HG03520 (cell line): ENCODE data around the gene LHX6.

ENCODE experiments used
- ATAC-seq: cut with Tn5 transposase; IDR thresholded peaks from one replicate; pipeline ENCODE4 v1.9.1; 2021; ENCODE audit warnings: mild to moderate bottlenecking, moderate library complexity; ENCODE audit not compliant: unreplicated experiment

LHX6 gene

DNA sequence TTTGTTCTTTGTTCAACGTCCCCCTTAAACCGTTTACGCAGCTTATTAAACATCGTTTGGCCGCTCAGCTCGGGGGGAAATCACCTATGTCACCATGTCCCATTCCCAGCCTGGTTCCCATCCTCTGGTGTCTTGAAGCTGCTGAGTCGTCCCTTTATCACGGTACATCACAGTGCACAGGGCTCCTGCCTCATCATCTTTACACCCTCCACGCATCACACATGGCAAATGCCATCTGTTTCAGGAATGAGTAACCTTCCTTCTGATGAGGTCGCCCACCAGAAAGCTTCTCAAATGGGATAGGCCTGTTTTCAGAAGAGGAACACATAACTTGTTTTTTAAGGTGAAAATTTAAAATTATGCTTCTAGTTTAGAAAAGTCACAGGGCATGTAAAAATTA, 7.9 kb upstream of the LHX6 start:
- ATAC-seq = no peak

GRCh38 chr9:122234022-122234748, 5.4 kb upstream of the LHX6 start:
- ATAC-seq = no peak

- no peak for ATAC-seq
Observed at GRCh38 chr9:122232796-122233306, 4.1 kb upstream of the LHX6 start.

DNA sequence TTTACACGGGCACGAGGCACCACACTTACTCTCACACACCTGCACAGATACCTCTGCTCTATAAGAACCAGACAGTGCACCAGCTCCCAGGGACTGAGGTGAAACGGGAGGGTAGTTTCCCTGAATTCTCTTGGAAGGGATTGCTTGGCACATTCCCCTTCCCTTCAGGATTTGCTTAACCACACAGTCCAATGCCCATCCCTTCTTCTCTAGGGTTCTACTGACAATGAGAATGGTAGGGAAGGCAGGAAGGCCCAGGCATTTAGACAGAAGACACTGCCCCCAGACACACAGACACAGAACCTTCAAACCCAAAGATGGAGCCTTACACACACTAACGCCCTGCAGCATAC, 704 bp upstream of the LHX6 start:
- ATAC-seq = no peak

GRCh38 chr9:122228191-122228567, 578 bp downstream of the LHX6 start:
- ATAC-seq = no peak

DNA sequence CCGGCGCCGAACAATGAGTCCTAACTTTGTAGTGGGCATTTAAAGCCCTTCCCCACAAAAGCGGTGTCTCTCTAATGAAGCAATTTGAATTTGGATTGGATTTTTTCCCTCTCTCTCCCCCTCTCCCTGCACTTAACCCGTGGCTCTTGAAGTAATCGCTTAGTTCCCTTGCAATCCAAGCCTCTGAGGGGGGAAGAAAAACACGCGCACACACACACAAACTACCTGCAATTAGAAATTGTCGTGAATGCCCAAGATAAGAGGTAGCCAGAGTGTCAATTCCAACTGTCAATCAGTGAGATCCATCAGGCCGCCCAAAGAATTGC, 1.2 kb downstream of the LHX6 start:
- ATAC-seq = no peak

DNA sequence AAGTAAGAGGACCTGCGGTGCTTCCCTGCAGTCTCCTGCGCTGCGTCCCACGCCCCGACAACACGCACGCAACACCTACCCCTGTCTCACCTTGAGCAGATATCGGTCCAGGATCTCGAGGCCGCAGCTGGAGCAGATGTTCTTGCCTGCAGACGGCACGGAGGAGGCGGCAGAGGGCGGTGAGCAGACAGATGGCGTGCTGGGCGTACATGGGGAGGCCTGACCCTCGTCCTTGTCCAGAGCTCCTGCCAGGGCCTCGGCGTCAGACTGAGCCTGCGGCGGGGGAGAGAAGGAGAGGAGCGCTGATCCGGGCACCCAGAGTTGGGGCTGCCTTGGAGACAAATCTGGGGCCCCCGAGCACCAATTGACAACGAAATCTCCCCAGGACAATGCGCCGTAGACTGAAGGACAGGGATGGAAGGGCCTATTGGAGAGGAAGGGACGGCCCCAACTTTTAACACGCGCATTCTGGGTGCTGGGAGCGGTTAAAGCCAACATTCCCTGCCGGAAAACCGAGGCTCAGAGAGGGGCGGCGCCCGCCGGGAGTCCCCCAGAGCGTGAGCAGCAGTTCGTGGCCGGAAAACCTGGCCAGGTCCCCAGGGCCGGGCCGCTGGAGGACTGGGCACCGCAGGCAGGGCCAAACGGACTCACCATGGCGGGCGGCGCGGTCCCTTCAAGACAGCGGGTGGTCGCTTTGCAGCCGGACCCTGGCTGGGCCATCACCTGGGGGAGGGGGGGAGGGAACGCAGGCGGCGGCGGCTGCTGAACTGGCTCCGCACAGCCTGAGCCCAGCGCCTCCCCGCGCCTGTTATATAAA, 1.8 kb downstream of the LHX6 start:
- no peak for ATAC-seq

- no peak for ATAC-seq
Observed at GRCh38 chr9:122226142-122226757, 2.5 kb downstream of the LHX6 start.

DNA sequence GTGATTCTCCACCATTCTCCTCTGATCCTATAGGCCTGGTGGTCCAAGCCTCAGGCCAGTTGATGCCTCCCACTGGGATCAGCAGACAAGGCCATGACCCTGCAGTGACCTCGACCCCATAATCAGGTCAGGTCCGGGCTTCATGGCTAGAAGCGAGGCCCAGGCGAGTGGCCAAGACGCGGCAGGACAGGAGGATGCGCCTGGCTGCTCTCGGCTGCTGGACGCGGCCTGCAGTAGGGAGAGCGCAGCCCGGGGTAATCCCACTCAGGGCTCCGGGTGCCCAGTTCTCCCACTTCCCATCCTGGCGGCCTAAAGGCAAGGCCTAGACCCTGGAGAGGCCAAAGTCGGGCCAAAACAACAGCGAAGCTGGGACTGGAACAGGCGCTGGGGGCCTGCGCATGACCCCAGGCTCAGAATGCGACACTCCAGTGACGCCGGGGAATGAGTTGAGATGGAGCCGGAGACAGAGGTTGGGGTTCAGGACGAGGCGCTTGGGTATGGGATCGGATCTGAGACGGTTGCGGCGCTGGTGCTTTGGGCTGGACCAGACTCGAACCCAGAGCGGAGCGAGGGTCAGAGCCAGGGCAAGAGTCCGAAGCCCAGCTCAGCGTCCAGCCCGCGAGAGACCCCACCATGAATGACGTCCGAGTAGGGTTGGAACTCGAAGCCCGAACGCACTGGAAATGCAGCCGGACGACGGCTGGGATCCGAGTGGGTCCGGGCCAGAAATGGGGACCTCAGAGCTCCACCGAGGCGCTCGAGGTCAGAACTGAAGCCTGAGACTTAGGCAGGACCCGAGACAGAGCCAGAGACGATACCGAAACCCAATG, 3.2 kb downstream of the LHX6 start:
- no peak for ATAC-seq

- ATAC-seq = no peak
Observed at GRCh38 chr9:122223435-122223834, 5.3 kb downstream of the LHX6 start.

- no peak for ATAC-seq
Observed at GRCh38 chr9:122222791-122223190, 6.0 kb downstream of the LHX6 start.

DNA sequence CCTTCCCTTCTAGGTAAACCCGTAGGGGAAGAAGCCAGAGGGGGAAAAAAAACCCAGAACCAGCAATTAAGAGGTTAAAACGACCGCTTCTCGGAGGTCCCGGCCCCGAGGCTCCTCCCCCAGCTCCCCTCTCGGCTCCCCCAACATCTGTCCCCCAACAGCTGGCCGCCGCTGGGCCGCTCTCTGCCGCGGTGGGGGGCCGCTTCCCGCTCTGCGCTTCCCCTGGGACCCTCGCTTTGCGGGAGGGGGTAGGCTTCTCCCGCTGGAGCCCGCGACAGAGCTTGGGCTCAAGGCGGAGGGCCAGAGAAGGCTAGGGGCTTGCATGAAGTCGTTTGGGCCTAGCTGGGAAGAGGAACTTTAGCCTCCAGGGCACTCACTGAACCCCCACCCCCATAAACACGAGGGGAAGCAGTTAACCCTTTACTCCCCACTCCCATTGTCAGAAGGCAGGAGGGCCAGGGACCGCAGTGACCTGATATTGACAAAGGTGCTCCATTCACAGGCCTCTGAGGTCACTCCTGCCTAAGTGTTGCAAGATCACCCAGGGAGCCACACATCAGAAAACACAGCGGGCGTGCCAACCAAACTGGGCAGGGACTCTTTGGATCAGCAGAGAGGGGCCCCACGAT, 7.5 kb downstream of the LHX6 start:
- ATAC-seq = no peak

- no peak for ATAC-seq
Observed at GRCh38 chr9:122220673-122221182, 8.0 kb downstream of the LHX6 start.

DNA sequence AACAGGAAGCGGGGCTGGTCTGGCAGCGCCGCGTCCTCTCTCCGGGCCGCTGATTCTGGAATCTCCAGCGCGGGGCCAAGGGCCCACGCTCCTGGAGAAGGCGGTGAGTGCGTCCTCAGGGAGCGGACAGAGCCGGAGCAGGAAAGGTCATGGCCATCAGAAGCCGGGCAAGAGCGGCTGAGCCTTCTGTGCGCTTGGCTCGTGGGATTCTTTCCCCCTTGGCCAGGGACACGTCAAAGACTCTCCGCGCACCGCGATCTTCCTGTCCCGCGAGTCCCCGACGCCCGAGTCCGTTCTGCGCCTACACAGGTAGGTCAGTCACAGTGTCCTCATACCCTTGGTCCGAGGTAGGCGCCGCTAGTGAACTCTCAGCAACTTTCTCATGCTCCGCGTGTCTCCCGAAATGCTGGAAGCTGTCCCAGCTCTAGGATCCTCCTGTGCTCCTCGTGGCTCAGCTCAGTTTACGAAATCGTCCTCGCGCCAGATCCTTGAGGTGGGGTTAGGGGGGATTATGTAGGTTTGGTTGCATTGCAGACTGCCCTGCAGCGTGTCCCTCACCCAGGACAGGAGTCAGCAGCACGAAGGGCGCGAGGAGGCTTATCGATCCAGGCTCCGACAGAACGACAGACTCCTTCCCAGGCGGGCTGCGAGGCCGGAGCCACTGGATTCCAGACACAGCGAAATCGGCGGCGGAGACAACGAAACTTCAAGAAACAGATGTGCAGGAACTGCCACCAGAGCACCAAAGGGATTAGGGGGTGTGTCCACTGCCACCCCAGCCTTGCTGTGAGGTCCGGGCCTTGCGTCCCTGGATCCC, 8.7 kb downstream of the LHX6 start:
- ATAC-seq = no peak

DNA sequence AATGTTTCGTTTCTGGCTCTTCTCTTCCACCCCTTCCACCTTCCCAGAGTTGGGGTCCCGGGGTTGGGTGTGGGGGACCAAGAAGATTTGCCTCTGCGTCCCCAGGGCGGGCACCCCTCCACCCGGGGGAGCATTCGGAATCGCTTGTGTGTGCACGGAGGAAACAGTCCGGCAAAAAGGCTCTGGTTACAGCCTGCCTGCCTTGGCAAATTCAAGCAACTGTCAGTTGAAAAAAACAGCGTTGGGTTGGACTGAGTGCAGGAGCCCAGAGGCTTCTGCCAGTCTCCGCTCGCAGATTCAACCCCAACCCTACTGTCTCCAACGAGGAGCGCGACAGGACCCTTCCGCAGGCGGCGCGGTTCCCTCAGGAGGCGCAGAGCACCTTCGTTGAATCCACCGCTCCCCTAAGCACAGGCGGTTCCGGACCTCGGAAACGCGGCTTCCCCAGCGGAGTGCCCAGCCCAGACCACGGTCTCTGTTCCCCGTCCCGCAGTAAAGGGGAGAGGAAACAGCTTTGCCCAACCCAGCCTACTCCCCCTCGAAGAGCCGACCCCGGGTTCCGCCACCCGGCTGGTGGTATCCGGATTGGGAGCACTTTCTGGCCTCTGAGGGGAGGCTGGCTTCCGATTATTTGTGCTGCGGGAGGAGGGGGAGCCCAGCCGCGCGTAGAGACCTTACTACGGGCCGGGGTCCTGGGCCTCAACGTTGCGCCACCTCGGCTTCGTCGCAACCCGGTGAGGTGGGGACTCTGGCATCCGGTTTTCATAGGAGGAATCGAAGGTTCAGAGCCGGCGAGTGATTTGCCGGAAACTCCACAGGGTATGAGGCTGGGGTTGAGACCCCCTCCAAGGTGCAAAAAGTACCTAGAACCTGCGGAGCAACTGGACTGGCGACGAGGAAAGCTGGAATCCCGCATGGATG, 9.6 kb downstream of the LHX6 start:
- no peak for ATAC-seq

DNA sequence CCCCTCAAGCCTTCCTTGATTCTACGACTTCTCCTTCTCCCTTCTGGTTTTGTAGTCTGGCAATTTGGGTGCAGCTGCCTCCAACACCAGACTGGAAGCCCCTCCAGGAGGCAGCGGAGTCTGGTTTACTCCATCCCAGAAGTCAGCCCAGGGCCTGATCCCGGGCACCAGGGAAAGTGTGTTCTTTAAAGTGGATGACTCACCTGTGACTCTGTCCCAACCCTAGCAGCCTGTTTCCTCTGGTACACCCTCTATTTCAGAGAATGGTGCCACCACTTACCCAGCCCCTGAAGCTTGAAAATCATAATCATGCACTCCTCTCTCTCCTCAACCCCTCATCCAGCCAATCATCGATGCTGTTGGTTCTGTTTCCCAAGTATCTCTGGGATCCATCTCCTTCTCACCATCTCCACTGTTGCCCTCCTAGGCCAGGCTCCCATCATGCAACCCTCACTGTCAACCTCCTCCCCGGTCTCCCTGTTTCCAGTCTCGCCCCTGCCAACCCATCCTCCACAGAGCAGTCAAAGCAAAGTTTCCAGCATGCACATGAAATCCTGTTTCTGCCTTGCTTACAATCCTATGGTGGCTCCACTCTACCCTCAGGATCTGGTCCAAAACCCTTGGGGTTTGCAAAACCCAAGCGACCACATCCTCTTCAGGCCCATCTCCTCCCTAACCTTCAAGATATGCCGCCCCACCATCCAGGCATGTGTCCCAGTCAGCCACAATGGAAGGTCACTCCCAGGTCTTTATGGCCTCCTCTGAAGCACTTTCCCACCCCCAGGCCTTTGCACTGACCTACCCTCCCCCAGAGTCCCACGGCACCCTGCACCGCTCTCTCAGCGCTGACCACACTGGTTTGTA, 10.5 kb downstream of the LHX6 start:
- no peak for ATAC-seq

DNA sequence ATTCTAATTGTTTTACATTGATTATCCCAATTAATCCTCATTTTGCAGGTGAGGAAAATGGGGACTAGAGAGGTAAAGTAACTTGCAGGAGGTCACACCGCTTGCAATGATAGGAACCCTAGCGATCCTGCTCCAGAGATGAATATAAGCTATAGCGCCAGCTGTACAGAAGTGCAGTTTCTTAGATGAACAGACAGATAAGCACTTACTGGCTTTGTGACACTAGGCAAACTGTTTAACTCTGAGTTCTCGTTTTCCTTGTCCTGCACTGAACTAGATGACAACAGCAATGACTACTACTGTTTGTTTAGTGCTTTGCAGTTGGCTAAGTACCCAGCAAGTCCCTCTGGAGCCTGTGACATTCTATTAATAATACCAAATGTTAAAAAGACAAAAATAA, 11.1 kb downstream of the LHX6 start:
- no peak for ATAC-seq
